SU-DHL-6 (cell line): ENCODE measurements around the gene GRM8.

Experiments
- EZH2phosphoT487 ChIP-seq: fragments of 200-600 bp; sonication (generic), shearing (Covaris generic); conservative IDR thresholded peaks from 2 replicates; pipeline ENCODE4 v1.6.1; 2018; ENCODE audit warnings: mild to moderate bottlenecking, antibody characterized with exemption, low read length, moderate library complexity, mixed read lengths
- TF ChIP-seq, protein P1 (sequence below): fragments of 200-600 bp; sonication (generic); IDR thresholded peaks from one replicate; pipeline ENCODE4 v1.5.1; 2017; ENCODE audit warnings: antibody characterized with exemption, mild to moderate bottlenecking, low read length, moderate library complexity; ENCODE audit not compliant: insufficient read depth, poor library complexity, severe bottlenecking

DNA sequence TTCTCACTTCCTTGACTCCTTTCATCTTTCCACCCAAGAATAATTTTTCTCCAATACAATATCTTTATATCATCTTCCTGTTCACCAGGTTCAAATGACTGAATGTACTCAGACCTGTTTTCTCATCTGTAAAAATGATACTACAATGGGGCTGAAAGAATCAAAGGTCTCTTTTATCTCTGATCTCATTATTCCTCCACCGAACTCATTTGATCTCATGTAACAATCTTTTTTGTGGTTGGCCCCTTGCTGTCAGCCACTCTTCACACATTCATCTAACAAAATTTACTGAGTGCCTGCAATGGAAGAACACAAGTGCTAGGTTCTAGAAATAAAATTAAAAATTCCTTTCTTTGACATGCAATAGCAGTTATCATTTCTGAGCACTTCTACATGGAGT lies 65.0 kb downstream of the GRM8 start:
- TF ChIP-seq, protein P1, sequence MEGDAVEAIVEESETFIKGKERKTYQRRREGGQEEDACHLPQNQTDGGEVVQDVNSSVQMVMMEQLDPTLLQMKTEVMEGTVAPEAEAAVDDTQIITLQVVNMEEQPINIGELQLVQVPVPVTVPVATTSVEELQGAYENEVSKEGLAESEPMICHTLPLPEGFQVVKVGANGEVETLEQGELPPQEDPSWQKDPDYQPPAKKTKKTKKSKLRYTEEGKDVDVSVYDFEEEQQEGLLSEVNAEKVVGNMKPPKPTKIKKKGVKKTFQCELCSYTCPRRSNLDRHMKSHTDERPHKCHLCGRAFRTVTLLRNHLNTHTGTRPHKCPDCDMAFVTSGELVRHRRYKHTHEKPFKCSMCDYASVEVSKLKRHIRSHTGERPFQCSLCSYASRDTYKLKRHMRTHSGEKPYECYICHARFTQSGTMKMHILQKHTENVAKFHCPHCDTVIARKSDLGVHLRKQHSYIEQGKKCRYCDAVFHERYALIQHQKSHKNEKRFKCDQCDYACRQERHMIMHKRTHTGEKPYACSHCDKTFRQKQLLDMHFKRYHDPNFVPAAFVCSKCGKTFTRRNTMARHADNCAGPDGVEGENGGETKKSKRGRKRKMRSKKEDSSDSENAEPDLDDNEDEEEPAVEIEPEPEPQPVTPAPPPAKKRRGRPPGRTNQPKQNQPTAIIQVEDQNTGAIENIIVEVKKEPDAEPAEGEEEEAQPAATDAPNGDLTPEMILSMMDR, result no peak
- TF ChIP-seq EZH2phosphoT487, result no peak
